Endothelial cell of umbilical vein (primary cell): Measurements from ENCODE around the gene BIK. TPM values are rescaled to one million over a fixed set of nuclear protein-coding genes. Genes with fewer than 3 reads are reported as not detected.

Experiments
- BruUV-seq: library from RNA; stranded (reverse); fragments of 400-500 nt; replicated peaks from 2 replicates; lab custom pipeline; 2021; lab: Mats Ljungman, UMichigan
- CTCF ChIA-PET: fragments of 300-600, 350-600 bp; sonication (Branson Sonifier 250); formaldehyde crosslinking; loops from one replicate; lab custom pipeline; 2021; ENCODE audit warnings: antibody characterized with exemption, inconsistent platforms; lab: Charles Lee
- POLR2A ChIA-PET: fragments of 300-600, 350-600 bp; sonication (Branson Sonifier 250); formaldehyde crosslinking; loops from one replicate; lab custom pipeline; 2021; ENCODE audit warnings: antibody characterized with exemption, inconsistent platforms; lab: Charles Lee
- DNase-seq: peaks from one replicate; pipeline ENCODE4 v3.0.0-alpha.2; 2011; ENCODE audit warnings: low read depth, low spot score
- FAIRE-seq: peaks from 2 replicates; lab custom pipeline; 2011; peaks lifted over from hg19 to GRCh38; lab: Jason Lieb, UNC
- H2AFZ ChIP-seq: 2 replicates; pipeline ENCODE4 v1.6.0; 2012; ENCODE audit warnings: low read depth, low read length, control low read depth, inconsistent platforms
- H3K27ac ChIP-seq: 2 replicates; pipeline ENCODE4 v1.5.1; 2011; ENCODE audit warnings: low read depth, mild to moderate bottlenecking, control low read depth, low read length, moderate library complexity; ENCODE audit not compliant: insufficient read depth
- H3K27me3 ChIP-seq, 2 experiments: 2 replicates each; pipeline versions ENCODE4 v1.6.0 to v1.6.1; 2011; ENCODE audit warnings: low read length in 2 of 2, mixed read lengths in 1 of 2; ENCODE audit not compliant: control insufficient read depth in 2 of 2, insufficient read depth in 2 of 2
- H3K36me3 ChIP-seq, 2 experiments: 2 replicates in 1 of 2; 3 replicates in 1 of 2; pipeline ENCODE4 v1.5.1; 2011; ENCODE audit warnings: low read length in 2 of 2, mild to moderate bottlenecking in 1 of 2, moderate library complexity in 1 of 2; ENCODE audit not compliant: control insufficient read depth in 2 of 2, insufficient read depth in 2 of 2; ENCODE audit errors: extremely low read depth in 1 of 2
- H3K4me1 ChIP-seq: 3 replicates; pipeline ENCODE4 v1.5.1; 2011; ENCODE audit warnings: mild to moderate bottlenecking, low read length; ENCODE audit not compliant: control insufficient read depth, insufficient read depth; ENCODE audit errors: extremely low read depth
- H3K4me2 ChIP-seq: 2 replicates; pipeline ENCODE4 v1.6.1; 2011; ENCODE audit warnings: low read length, control low read depth, mixed read lengths; ENCODE audit not compliant: insufficient read depth
- H3K4me3 ChIP-seq, 3 experiments: fragments of 200-600 bp in 1 of 3; sonication (generic), shearing (Covaris generic) in 1 of 3; replicated peaks in 1 of 3; 2 replicates each; pipeline ENCODE4 v1.5.1; 2011 to 2016; ENCODE audit warnings: control low read depth in 3 of 3, low read length in 3 of 3, mild to moderate bottlenecking in 2 of 3, inconsistent platforms in 1 of 3, low read depth in 1 of 3, moderate library complexity in 1 of 3; ENCODE audit not compliant: insufficient read depth in 1 of 3
- H3K79me2 ChIP-seq: 2 replicates; pipeline ENCODE4 v1.6.0; 2012; ENCODE audit warnings: low read length, inconsistent platforms; ENCODE audit not compliant: control insufficient read depth, insufficient read depth
- H3K9ac ChIP-seq: replicated peaks from 2 replicates; pipeline ENCODE3; 2011; ENCODE audit warnings: low read length, control low read depth; ENCODE audit not compliant: insufficient read depth; ENCODE audit errors: extremely low read depth
- H3K9me1 ChIP-seq: replicated peaks from 3 replicates; pipeline ENCODE4 v1.6.0; 2011; ENCODE audit warnings: mild to moderate bottlenecking, low read length; ENCODE audit not compliant: control insufficient read depth, insufficient read depth; ENCODE audit errors: extremely low read depth
- H3K9me3 ChIP-seq: replicated peaks from 2 replicates; pipeline ENCODE4 v1.5.1; 2012; ENCODE audit warnings: low read length, inconsistent platforms; ENCODE audit not compliant: control insufficient read depth, insufficient read depth
- H4K20me1 ChIP-seq: replicated peaks from 2 replicates; pipeline ENCODE3; 2011; ENCODE audit warnings: mild to moderate bottlenecking, low read length; ENCODE audit not compliant: control insufficient read depth, insufficient read depth; ENCODE audit errors: extremely low read depth
- GATA2 ChIP-seq: IDR thresholded peaks from 2 replicates; pipeline ENCODE4 v1.7.0; 2011; ENCODE audit warnings: low read depth, mild to moderate bottlenecking, moderate library complexity, mixed read lengths, low read length; ENCODE audit not compliant: insufficient read length, insufficient read depth
- MYC ChIP-seq: IDR thresholded peaks from one replicate; pipeline ENCODE4 v1.6.1; 2011; ENCODE audit warnings: mild to moderate bottlenecking, low read depth, low read length
- POLR2AphosphoS5 ChIP-seq: IDR thresholded peaks from 2 replicates; pipeline ENCODE4 v1.6.1; 2012; ENCODE audit warnings: low read depth, mild to moderate bottlenecking, control low read depth, low read length, moderate library complexity; ENCODE audit not compliant: insufficient read depth
- dilution Hi-C: fragments of 300-500 bp; cut with MboI; formaldehyde crosslinking; loops from one replicate; pipeline ENCODE4 v1.15.0; 2019; ENCODE audit warnings: low sequenced_read_pairs; ENCODE audit not compliant: extremely low pct_ligation_motif_present
- intact Hi-C: fragments of 100-400 bp; cut with micrococcal nuclease; formaldehyde crosslinking; loops from one replicate; pipeline ENCODE4 v1.10.0; 2022
- polyA plus RNA-seq, 4 experiments: library from polyadenylated mRNA; depleted of rRNA in 3 of 4; stranded (reverse) in 3 of 4; unstranded in 1 of 4; fragments of >200 nt; gene quantifications; 2 replicates each; pipeline versions ENCODE4 v1.2.1 to v1.2.3, GENCODE V29; 2011 to 2012; ENCODE audit warnings: missing spikeins in 1 of 4
- total RNA-seq: library from RNA; stranded (reverse); gene quantifications from 2 replicates; pipeline ENCODE4 v1.2.3, GENCODE V29; 2021
- TF ChIP-seq, protein P1 (sequence below), 2 donors: IDR thresholded peaks; 1 replicate in 1 of 2; 2 replicates in 1 of 2; pipeline ENCODE4 v1.5.1; 2011; ENCODE audit warnings: low read length in 2 of 2, mild to moderate bottlenecking in 2 of 2, moderate library complexity in 2 of 2, control low read depth in 1 of 2, inconsistent platforms in 1 of 2, low read depth in 1 of 2; ENCODE audit not compliant: insufficient read depth in 1 of 2; ENCODE audit errors: extremely low read depth in 1 of 2
- TF ChIP-seq, protein P2 (sequence below): IDR thresholded peaks from 2 replicates; pipeline ENCODE4 v1.6.1; 2011; ENCODE audit not compliant: insufficient read depth, insufficient read length

BIK gene
- total and polyA plus RNA-seq, 2 donors (not counting 3 experiments of a cell fraction or from before 2014, with no cell fraction given), result 0.49 to 0.95 TPM

DNA sequence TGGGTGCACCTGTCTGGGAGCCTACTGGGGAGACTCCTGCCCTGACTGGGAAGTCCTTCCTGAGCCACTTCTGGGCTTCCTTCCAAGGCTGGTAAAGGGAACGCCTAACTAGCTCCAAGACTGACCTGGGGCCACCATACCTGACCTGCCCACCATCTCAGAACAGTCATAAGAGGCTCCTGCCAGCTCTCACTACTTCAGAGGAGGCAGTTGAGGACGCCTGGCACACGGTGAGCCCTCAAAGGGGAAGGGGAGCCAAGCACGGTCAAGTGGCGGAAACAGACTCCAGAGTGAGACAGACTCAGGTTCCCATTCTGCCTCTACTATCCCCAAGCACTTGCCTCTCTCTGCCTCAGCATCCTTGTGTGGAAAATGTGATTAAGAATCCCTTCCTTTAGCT lies 25.0 kb downstream of the BIK start:
- H3K4me1 ChIP-seq, result no peaks in the 10 kb centered on the region
- H3K9ac ChIP-seq, result no peak overlapping the region
- H3K9me3 ChIP-seq, result no peaks in the 10 kb centered on the region
- intact Hi-C loops, result no loop called here
- no peaks in the 10 kb centered on the region for H3K27me3 ChIP-seq
- BruUV-seq, result no TSS peak
- ChIA-PET POLR2A (no interaction called here), CTCF (interaction anchor here (1.1 to 4.4 kb wide), 3 partner anchors 8 to 43 kb away, joined by 3 to 17 read pairs (median 5); partner anchors contain the start of gene BIK)
- dilution Hi-C loops, result no loop called here
- H3K79me2 ChIP-seq, result no peaks in the 10 kb centered on the region
- H3K36me3 ChIP-seq, result peaks cover 0 to 27% of the 10 kb centered on the region in 2 experiments
- H4K20me1 ChIP-seq, result no peaks in the 10 kb centered on the region
- no peak overlapping the region for H3K27ac ChIP-seq
- DNase-seq (no peak), FAIRE-seq (no peak)
- TF ChIP-seq, protein P1, sequence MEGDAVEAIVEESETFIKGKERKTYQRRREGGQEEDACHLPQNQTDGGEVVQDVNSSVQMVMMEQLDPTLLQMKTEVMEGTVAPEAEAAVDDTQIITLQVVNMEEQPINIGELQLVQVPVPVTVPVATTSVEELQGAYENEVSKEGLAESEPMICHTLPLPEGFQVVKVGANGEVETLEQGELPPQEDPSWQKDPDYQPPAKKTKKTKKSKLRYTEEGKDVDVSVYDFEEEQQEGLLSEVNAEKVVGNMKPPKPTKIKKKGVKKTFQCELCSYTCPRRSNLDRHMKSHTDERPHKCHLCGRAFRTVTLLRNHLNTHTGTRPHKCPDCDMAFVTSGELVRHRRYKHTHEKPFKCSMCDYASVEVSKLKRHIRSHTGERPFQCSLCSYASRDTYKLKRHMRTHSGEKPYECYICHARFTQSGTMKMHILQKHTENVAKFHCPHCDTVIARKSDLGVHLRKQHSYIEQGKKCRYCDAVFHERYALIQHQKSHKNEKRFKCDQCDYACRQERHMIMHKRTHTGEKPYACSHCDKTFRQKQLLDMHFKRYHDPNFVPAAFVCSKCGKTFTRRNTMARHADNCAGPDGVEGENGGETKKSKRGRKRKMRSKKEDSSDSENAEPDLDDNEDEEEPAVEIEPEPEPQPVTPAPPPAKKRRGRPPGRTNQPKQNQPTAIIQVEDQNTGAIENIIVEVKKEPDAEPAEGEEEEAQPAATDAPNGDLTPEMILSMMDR (IDR thresholded peaks at IDR 0.05; ENCODE audit: extremely low read depth in 1 of 2, insufficient read depth in 1 of 2, low read depth in 1 of 2, low read length in 2 of 2), result no peak
- TF ChIP-seq, protein P2, sequence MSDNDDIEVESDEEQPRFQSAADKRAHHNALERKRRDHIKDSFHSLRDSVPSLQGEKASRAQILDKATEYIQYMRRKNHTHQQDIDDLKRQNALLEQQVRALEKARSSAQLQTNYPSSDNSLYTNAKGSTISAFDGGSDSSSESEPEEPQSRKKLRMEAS, result no peak
- TF ChIP-seq MYC (no peak), POLR2AphosphoS5 (no peak)
- no peak overlapping the region for H3K4me2 ChIP-seq
- H2AFZ ChIP-seq, result no peak overlapping the region
- H3K9me1 ChIP-seq, result no peaks in the 10 kb centered on the region
- no peak overlapping the region for H3K4me3 ChIP-seq

DNA sequence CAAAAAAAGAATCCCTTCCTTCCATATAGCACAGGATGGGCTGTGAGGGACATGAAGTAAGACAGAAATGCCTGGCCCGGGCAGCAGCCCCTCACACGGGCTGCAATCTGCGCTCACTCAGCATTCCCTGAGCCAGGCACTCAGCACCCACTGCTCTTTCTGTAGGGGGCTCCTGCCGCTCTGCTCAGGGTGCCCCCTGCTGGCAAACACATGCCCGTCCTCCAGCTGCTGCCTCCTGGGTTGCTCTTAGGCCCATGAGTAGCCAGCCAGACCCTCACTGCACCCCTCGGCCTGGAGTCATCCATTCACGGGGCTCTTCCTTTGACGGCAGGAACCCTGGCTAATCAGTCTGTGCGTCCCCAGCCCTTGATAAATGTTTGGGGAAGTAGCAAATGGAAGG lies 25.7 kb downstream of the BIK start:
- no peaks in the 10 kb centered on the region for H3K27me3 ChIP-seq
- dilution Hi-C loops (no loop called here), intact Hi-C loops (loop anchor here (1.0 to 2.0 kb wide), 2 partner anchors 25 to 356 kb away; partner anchors contain the start of gene BIK)
- no TSS peak for BruUV-seq
- no peaks in the 10 kb centered on the region for H3K4me1 ChIP-seq
- no peak overlapping the region for H2AFZ ChIP-seq
- peak; percentile 56 for DNase-seq
- H3K9me1 ChIP-seq, result no peaks in the 10 kb centered on the region
- CTCF ChIA-PET, result interaction anchor here (0.5 to 4.4 kb wide), 8 partner anchors 9 to 563 kb away, joined by 3 to 17 read pairs (median 3); partner anchors contain the start of gene BIK
- no peaks in the 10 kb centered on the region for H3K9me3 ChIP-seq
- POLR2A ChIA-PET, result no interaction called here
- H3K4me3 ChIP-seq, result no peak overlapping the region
- no peak for TF ChIP-seq GATA2
- TF ChIP-seq, protein P1 (IDR thresholded peaks at IDR 0.05; ENCODE audit: extremely low read depth in 1 of 2, insufficient read depth in 1 of 2, low read depth in 1 of 2, low read length in 2 of 2), result peak; percentile 76 to 95
- peak; percentile 85 for FAIRE-seq
- H4K20me1 ChIP-seq, result no peaks in the 10 kb centered on the region
- no peaks in the 10 kb centered on the region for H3K79me2 ChIP-seq
- H3K4me2 ChIP-seq, result no peak overlapping the region
- no peak overlapping the region for H3K9ac ChIP-seq
- H3K36me3 ChIP-seq, result peaks cover 0 to 30% of the 10 kb centered on the region in 2 experiments
- H3K27ac ChIP-seq, result no peak overlapping the region
